ENCODE results near the gene BUD31.
"Not testable (repeated sequence)": the region's sequence is repeated elsewhere in the genome, so short reads cannot be mapped to it uniquely, and the experiment has no call there.

Gene BUD31

DNA sequence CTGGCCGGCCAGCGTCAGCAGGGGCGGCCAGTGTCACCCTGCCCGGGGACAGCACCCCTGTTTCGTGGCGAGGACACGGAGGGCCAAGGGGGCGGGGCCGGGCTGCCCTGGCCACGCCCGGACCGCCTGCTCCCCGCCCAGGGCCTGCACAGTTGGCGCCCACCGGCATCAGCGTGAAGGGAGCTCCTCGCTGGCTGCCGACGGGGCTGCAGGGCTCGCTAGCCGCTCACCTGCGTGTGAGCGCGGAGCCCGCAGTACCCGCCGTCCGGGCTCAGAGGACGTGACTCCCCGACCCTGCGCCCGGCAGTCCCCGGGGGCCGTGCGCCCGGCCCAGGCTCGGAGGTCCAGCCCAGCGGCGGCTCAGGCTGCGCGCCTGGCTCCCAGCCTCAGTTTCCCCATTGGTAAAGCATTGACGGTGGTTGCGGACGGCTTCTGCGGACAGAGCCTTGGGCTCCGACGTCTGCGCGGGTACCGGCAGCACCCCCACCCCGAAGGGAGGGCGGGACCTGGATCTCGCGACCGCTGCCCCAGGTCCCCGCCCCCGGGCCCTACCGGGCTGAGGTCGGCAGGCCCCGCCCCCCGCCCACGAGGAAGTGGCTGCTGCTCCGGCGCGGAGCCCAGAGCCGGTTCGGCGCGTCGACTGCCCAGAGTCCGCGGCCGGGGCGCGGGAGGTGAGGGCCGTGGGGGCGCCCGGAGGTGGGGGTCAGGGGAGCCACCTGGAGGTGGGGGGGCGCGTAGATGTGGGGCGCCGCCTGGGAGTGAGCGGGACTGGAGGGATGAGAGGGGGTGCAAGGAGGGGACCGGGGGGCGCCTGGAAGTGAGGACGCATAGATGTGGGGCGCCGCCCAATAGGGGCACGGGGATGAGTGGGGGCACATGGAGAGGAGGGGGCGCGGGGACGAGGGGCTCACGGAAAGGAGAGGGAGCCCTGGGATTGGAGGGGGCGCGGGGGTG, 34.4 kb upstream of the BUD31 start, which contains the start of gene ARPC1B:
TSS of gene ARPC1B (plus strand) at position 620 of the 954 bp plus-strand sequence. CDS start 10,985 bp downstream, outside the sequence.
- no peak within 1 kb of the TSS for H3K23ac ChIP-seq (ENCODE audit: low read length)
- peak within 1 kb of the TSS; percentile 87 for H4K12ac ChIP-seq (ENCODE audit: low read depth, low read length)
- H4K91ac ChIP-seq (ENCODE audit: low read depth, low read length) = peak within 1 kb of the TSS; percentile 96
- peak within 1 kb of the TSS; percentile 91 for H2BK120ac ChIP-seq (ENCODE audit: insufficient read depth, low read length, poor library complexity)
- H3K27ac ChIP-seq (ENCODE audit: low read depth, low read length) = peak within 1 kb of the TSS; percentile 78
- peak within 1 kb of the TSS; percentile 84 for H3K14ac ChIP-seq (ENCODE audit: low read length)
- H2BK12ac ChIP-seq (ENCODE audit: low read length) = no peak within 1 kb of the TSS
- peak within 1 kb of the TSS; percentile 35 for H2AK5ac ChIP-seq (ENCODE audit: low read length)
- peak within 1 kb of the TSS; percentile 88 for H3K4me2 ChIP-seq (ENCODE audit: low read length)
- peak within 1 kb of the TSS; percentile 75 for H2BK5ac ChIP-seq (ENCODE audit: low read depth, low read length, poor library complexity)
- peak; percentile 80 to 83 for DNase-seq
- H3K4me3 ChIP-seq (ENCODE audit: low read depth, low read length) = peak within 1 kb of the TSS; percentile 83
- no peaks in the 10 kb centered on the region for H3K27me3 ChIP-seq (ENCODE audit: insufficient read depth, low read length)
- peaks cover 9 to 13% of the 10 kb centered on the region in 2 experiments for H3K36me3 ChIP-seq (ENCODE audit: control insufficient read depth in 1 of 2, insufficient read depth in 2 of 2, low read length in 2 of 2)
- H3K79me2 ChIP-seq (ENCODE audit: control insufficient read depth, insufficient read depth, low read length, poor library complexity) = peaks cover 4% of the 10 kb centered on the region
- H3K18ac ChIP-seq (ENCODE audit: low read length) = peak within 1 kb of the TSS; percentile 97
- peak within 1 kb of the TSS; percentile 97 for H2AFZ ChIP-seq (ENCODE audit: insufficient read depth, low read length, poor library complexity)
- peaks cover 3 to 6% of the 10 kb centered on the region in 2 experiments for H3K4me1 ChIP-seq (ENCODE audit: control insufficient read depth in 1 of 2, insufficient read depth in 2 of 2, low read length in 2 of 2)
- WGBS (ENCODE audit: extremely low coverage, insufficient coverage, insufficient read length) = no CpG with 5 or more reads among the region's 95 CpGs
- peaks cover 8% of the 10 kb centered on the region for H3K79me1 ChIP-seq (ENCODE audit: low read length)
- peak within 1 kb of the TSS; percentile 82 for H3K9ac ChIP-seq (ENCODE audit: low read length)
- H3K9me3 ChIP-seq (ENCODE audit: insufficient read depth, low read depth, low read length) = peaks cover 1% of the 10 kb centered on the region
- H4K8ac ChIP-seq (ENCODE audit: low read depth, low read length) = peak within 1 kb of the TSS; percentile 92
- peak within 1 kb of the TSS; percentile 77 for H3K4ac ChIP-seq (ENCODE audit: low read depth, low read length)

DNA sequence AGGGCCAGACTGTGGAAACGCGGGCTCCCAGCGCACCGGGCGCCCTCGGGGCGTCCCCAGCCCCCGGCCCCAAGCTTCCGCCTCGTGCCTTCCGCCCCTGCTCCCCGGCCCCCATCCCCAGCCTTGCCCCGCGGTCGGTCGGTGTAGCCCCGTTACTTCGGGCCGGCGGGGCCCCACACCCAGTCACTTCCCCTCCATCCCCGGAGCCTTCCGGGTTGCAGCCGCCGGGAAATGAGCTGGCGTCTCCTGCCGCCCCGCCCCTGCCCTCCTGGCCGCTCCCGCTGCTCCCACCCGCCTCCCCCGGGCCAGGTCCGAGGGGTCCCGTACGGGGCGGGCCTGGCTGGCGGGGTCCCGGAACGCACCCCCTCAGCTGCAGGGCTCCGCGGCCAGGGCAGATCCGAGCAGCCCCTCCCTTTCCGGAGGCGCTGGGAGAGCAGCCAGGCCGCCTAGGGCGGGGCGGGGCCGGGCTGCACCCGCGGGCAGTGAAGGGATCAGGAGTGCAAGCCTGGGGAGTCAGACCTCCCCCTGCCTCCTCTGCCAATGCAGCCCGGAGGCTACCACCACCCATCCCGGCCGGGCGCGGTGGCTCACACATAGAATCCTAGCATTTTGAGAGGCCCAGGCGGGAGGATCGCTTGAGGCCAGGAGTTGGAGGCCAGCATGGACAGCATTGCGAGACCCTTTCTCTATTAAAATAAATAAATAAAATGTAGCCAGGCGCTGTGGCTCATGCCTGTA, 33.5 kb upstream of the BUD31 start:
- H3K14ac ChIP-seq (ENCODE audit: low read length) = peak overlapping the region; percentile 11
- no CpG with 5 or more reads among the region's 58 CpGs for WGBS (ENCODE audit: extremely low coverage, insufficient coverage, insufficient read length)
- peak overlapping the region; percentile 14 for H4K12ac ChIP-seq (ENCODE audit: low read depth, low read length)

DNA sequence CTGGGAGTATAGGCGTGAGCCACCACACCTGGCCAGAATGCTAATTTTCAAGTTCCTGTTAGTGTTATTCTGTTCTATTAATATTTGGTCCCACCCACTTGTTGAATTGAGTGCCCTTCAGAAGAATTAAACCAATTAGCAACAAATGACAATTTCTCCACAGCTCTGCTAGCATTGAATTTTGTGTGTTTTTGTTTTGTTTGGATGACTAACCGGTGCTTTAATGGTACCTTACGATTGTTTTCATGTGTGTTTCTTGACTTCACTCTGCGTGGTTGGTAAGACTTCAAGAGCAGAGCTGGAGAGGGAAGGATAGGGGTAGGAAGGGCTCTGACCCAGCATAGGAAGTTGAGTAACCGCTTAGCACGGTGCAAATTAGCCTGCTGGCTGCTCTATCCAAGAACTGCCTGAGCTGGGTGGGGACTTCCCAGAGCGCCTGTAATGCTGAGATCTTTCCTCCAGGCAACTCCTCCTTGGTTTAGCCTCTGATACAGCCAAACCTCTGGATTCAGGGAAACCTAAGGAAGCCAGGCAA, 29.7 kb upstream of the BUD31 start:
- no peak overlapping the region for H4K12ac ChIP-seq (ENCODE audit: low read depth, low read length)
- H3K27ac ChIP-seq (ENCODE audit: low read depth, low read length) = peak overlapping the region; percentile 50
- peak overlapping the region; percentile 26 for H2BK5ac ChIP-seq (ENCODE audit: low read depth, low read length, poor library complexity)

More for the DNA sequence above, 33.5 kb upstream of the BUD31 start:
- peak overlapping the region; percentile 59 for H3K27ac ChIP-seq (ENCODE audit: low read depth, low read length)
- H3K79me1 ChIP-seq (ENCODE audit: low read length) = peaks cover 16% of the 10 kb centered on the region
- no peak overlapping the region for H3K23ac ChIP-seq (ENCODE audit: low read length)
- peak overlapping the region; percentile 11 for H2BK5ac ChIP-seq (ENCODE audit: low read depth, low read length, poor library complexity)
- peak; percentile 85 to 91 for DNase-seq
- H2AFZ ChIP-seq (ENCODE audit: insufficient read depth, low read length, poor library complexity) = no peak overlapping the region
- peak overlapping the region; percentile 65 for H4K91ac ChIP-seq (ENCODE audit: low read depth, low read length)
- H2BK120ac ChIP-seq (ENCODE audit: insufficient read depth, low read length, poor library complexity) = peak overlapping the region; percentile 6
- H3K4me1 ChIP-seq (ENCODE audit: control insufficient read depth in 1 of 2, insufficient read depth in 2 of 2, low read length in 2 of 2) = peaks cover 11 to 13% of the 10 kb centered on the region in 2 experiments
- peak overlapping the region; percentile 63 for H3K9ac ChIP-seq (ENCODE audit: low read length)
- H3K27me3 ChIP-seq (ENCODE audit: insufficient read depth, low read length) = no peaks in the 10 kb centered on the region
- H3K18ac ChIP-seq (ENCODE audit: low read length) = no peak overlapping the region
- H3K79me2 ChIP-seq (ENCODE audit: control insufficient read depth, insufficient read depth, low read length, poor library complexity) = peaks cover 8% of the 10 kb centered on the region
- H3K9me3 ChIP-seq (ENCODE audit: insufficient read depth, low read depth, low read length) = peaks cover 1% of the 10 kb centered on the region
- peak overlapping the region; percentile 77 for H3K4ac ChIP-seq (ENCODE audit: low read depth, low read length)
- H3K4me2 ChIP-seq (ENCODE audit: low read length) = peak overlapping the region; percentile 73
- H3K4me3 ChIP-seq (ENCODE audit: low read depth, low read length) = peak overlapping the region; percentile 83
- H3K36me3 ChIP-seq (ENCODE audit: control insufficient read depth in 1 of 2, insufficient read depth in 2 of 2, low read length in 2 of 2) = peaks cover 8 to 15% of the 10 kb centered on the region in 2 experiments
- H4K8ac ChIP-seq (ENCODE audit: low read depth, low read length) = peak overlapping the region; percentile 68
- H2BK12ac ChIP-seq (ENCODE audit: low read length) = no peak overlapping the region
- no peak overlapping the region for H2AK5ac ChIP-seq (ENCODE audit: low read length)

DNA sequence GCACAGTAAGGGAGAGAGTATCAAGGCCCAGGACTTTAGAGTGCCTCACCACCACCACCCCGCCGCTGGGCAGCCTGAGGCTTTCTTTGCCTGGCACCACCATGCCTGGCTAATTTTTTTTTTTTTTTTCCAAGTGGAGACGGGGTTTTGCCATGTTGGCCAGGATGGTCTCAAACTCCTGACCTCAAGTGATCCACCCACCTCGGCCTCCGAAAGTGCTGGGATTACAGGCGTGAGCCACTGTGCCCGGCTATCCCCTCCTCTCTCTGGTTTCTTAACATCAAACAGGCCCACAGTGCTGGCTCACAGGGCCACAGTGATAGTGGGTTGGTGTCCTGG, 29.1 kb upstream of the BUD31 start:
- H3K9ac ChIP-seq (ENCODE audit: low read length); H3K23ac ChIP-seq (ENCODE audit: low read length); H3K4me2 ChIP-seq (ENCODE audit: low read length); DNase-seq; H3K9me3 ChIP-seq (ENCODE audit: insufficient read depth, low read depth, low read length); H3K27me3 ChIP-seq (ENCODE audit: insufficient read depth, low read length); H3K79me2 ChIP-seq (ENCODE audit: control insufficient read depth, insufficient read depth, low read length, poor library complexity); H2AK5ac ChIP-seq (ENCODE audit: low read length); H4K91ac ChIP-seq (ENCODE audit: low read depth, low read length); H4K8ac ChIP-seq (ENCODE audit: low read depth, low read length); H3K4me3 ChIP-seq (ENCODE audit: low read depth, low read length); H2AFZ ChIP-seq (ENCODE audit: insufficient read depth, low read length, poor library complexity): not testable (repeated sequence)
- Histone ChIP-seq H2BK120ac (ENCODE audit: insufficient read depth, low read length, poor library complexity) (peak overlapping the region; percentile 68), H3K18ac (ENCODE audit: low read length) (peak overlapping the region; percentile 38), H2BK5ac (ENCODE audit: low read depth, low read length, poor library complexity) (peak overlapping the region; percentile 26), H3K4me1 (ENCODE audit: control insufficient read depth in 1 of 2, insufficient read depth in 2 of 2, low read length in 2 of 2) (peaks cover 9 to 11% of the 10 kb centered on the region in 2 experiments), H2BK12ac (ENCODE audit: low read length) (peak overlapping the region; percentile 17), H3K79me1 (ENCODE audit: low read length) (peaks cover 11% of the 10 kb centered on the region), H3K14ac (ENCODE audit: low read length) (peak overlapping the region; percentile 17), H3K27ac (ENCODE audit: low read depth, low read length) (peak overlapping the region; percentile 50), H3K36me3 (ENCODE audit: control insufficient read depth in 1 of 2, insufficient read depth in 2 of 2, low read length in 2 of 2) (peaks cover 31 to 35% of the 10 kb centered on the region in 2 experiments), H4K12ac (ENCODE audit: low read depth, low read length) (peak overlapping the region; percentile 46), H3K4ac (ENCODE audit: low read depth, low read length) (peak overlapping the region; percentile 72)
- no CpG with 5 or more reads among the region's 7 CpGs for WGBS (ENCODE audit: extremely low coverage, insufficient coverage, insufficient read length)

More for the DNA sequence above, 29.7 kb upstream of the BUD31 start:
- Histone ChIP-seq H3K4me3 (ENCODE audit: low read depth, low read length) (no peak overlapping the region), H2BK12ac (ENCODE audit: low read length) (no peak overlapping the region), H3K79me2 (ENCODE audit: control insufficient read depth, insufficient read depth, low read length, poor library complexity) (peaks cover 8% of the 10 kb centered on the region), H3K9me3 (ENCODE audit: insufficient read depth, low read depth, low read length) (peaks cover 2% of the 10 kb centered on the region), H2BK120ac (ENCODE audit: insufficient read depth, low read length, poor library complexity) (no peak overlapping the region), H3K4me2 (ENCODE audit: low read length) (no peak overlapping the region), H3K4ac (ENCODE audit: low read depth, low read length) (peak overlapping the region; percentile 72), H2AK5ac (ENCODE audit: low read length) (no peak overlapping the region), H4K8ac (ENCODE audit: low read depth, low read length) (no peak overlapping the region), H3K27me3 (ENCODE audit: insufficient read depth, low read length) (no peaks in the 10 kb centered on the region), H3K79me1 (ENCODE audit: low read length) (peaks cover 15% of the 10 kb centered on the region), H4K91ac (ENCODE audit: low read depth, low read length) (no peak overlapping the region), H3K23ac (ENCODE audit: low read length) (no peak overlapping the region), H3K14ac (ENCODE audit: low read length) (peak overlapping the region; percentile 2), H3K4me1 (ENCODE audit: control insufficient read depth in 1 of 2, insufficient read depth in 2 of 2, low read length in 2 of 2) (peaks cover 9 to 11% of the 10 kb centered on the region in 2 experiments), H2AFZ (ENCODE audit: insufficient read depth, low read length, poor library complexity) (no peak overlapping the region), H3K9ac (ENCODE audit: low read length) (no peak overlapping the region), H3K18ac (ENCODE audit: low read length) (no peak overlapping the region), H3K36me3 (ENCODE audit: control insufficient read depth in 1 of 2, insufficient read depth in 2 of 2, low read length in 2 of 2) (peaks cover 27 to 35% of the 10 kb centered on the region in 2 experiments)
- peak; percentile 97 to 98 for DNase-seq
- WGBS (ENCODE audit: extremely low coverage, insufficient coverage, insufficient read length) = no CpG with 5 or more reads among the region's 7 CpGs
